Stimulated activated naive CD8-positive, alpha-beta T cell treated with anti-CD3 and anti-CD28 coated beads, Interleukin-15, Interleukin-2, amounts not matched to agents 100 ng/mL and 50 ng/mL, for 24 hours (primary cell): ENCODE results near the gene CACNA1E.

ENCODE experiments used
- H3K27ac Mint-ChIP-seq: one replicate; pipeline ENCODE4 v1.8.0; 2021; ENCODE audit warnings: mild to moderate bottlenecking, mixed read lengths
- H3K27me3 Mint-ChIP-seq: one replicate; pipeline ENCODE4 v1.8.0; 2021; ENCODE audit warnings: mixed read lengths
- H3K36me3 Mint-ChIP-seq: one replicate; pipeline ENCODE4 v1.8.0; 2021; ENCODE audit warnings: low read depth, mixed read lengths
- H3K4me1 Mint-ChIP-seq: one replicate; pipeline ENCODE4 v1.8.0; 2021; ENCODE audit warnings: low read depth, mixed read lengths
- H3K4me3 Mint-ChIP-seq: one replicate; pipeline ENCODE4 v1.8.0; 2021; ENCODE audit warnings: mild to moderate bottlenecking, mixed read lengths
- H3K9me3 Mint-ChIP-seq: one replicate; pipeline ENCODE4 v1.8.0; 2021; ENCODE audit warnings: mixed read lengths

CACNA1E gene

GRCh38 chr1:181496759-181497158 is 13.4 kb downstream of the CACNA1E start:
- H3K36me3 Mint-ChIP-seq = no peaks in the 10 kb centered on the region
- H3K27ac Mint-ChIP-seq = no peak overlapping the region
- H3K9me3 Mint-ChIP-seq = no peaks in the 10 kb centered on the region
- no peak overlapping the region for H3K4me3 Mint-ChIP-seq
- H3K27me3 Mint-ChIP-seq = peaks cover 57% of the 10 kb centered on the region
- no peaks in the 10 kb centered on the region for H3K4me1 Mint-ChIP-seq

DNA sequence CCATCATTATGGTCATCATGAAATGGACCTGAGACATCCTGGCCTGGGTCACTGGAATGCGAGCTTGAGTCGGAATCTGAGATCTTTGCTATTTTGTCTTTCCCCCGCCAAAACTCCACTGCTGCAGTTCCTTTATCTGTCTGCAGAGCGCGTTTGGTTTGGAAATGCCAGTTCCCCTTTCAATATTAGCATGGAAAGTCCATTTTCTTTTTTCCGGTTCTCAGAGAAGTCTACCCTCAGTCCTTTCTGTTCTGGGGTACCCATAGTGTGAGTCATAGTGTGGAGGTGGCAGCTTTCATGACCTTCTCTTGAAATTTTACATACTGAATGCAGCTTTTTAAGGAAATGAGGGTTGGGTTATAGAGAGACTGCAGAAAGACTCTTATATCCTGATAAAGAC is 14.6 kb downstream of the CACNA1E start:
- H3K9me3 Mint-ChIP-seq = no peaks in the 10 kb centered on the region
- H3K4me1 Mint-ChIP-seq = no peaks in the 10 kb centered on the region
- no peak overlapping the region for H3K4me3 Mint-ChIP-seq
- no peak overlapping the region for H3K27ac Mint-ChIP-seq
- H3K36me3 Mint-ChIP-seq = no peaks in the 10 kb centered on the region
- H3K27me3 Mint-ChIP-seq = peaks cover 51% of the 10 kb centered on the region

DNA sequence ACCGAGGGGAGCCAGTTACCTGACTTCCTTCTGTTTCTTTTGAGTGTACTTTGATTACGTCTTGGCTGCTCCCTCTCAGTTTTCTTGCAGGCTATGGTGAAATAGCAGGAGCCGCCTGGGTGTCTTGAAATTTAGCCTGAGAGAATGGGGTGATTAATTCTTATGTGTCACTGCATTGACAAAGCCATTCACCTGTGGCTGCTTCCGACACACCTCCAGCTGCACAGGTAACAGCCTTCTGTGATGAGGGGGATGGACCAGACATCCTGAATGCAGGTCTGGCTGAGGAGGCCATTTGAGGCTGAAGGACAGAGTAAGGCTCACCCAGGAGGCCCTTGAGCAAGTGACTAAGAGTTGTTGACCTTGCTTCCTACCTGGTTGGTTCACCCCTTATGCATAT is 16.5 kb downstream of the CACNA1E start:
- H3K27ac Mint-ChIP-seq = no peak overlapping the region
- peaks cover 37% of the 10 kb centered on the region for H3K27me3 Mint-ChIP-seq
- H3K4me3 Mint-ChIP-seq = no peak overlapping the region
- H3K36me3 Mint-ChIP-seq = no peaks in the 10 kb centered on the region
- H3K4me1 Mint-ChIP-seq = peaks cover 4% of the 10 kb centered on the region
- H3K9me3 Mint-ChIP-seq = no peaks in the 10 kb centered on the region

DNA sequence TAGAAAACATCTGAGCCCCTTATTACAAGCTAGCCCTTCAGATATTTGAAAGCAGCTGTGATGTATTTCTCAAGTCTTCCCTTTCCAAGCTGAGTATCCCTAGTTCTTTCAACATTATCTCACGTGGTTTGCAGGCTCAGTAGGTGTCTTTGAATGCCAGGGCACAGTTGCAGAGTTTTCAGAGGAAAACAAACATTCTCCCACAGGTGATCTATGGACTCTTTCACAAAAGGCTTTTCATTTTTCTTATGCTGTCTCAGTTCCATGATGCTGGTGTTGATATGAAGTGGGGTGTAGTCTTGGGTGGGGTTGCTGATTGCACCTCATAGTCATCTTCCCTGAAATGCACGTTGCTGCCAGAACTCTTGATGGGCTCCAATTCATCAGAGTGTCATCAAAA is 17.3 kb downstream of the CACNA1E start:
- Mint-ChIP-seq H3K9me3 (no peaks in the 10 kb centered on the region), H3K27me3 (peaks cover 33% of the 10 kb centered on the region), H3K36me3 (no peaks in the 10 kb centered on the region), H3K4me1 (peaks cover 7% of the 10 kb centered on the region), H3K4me3 (no peak overlapping the region), H3K27ac (no peak overlapping the region)

- no peak overlapping the region for H3K27ac Mint-ChIP-seq
- H3K4me3 Mint-ChIP-seq = no peak overlapping the region
- no peaks in the 10 kb centered on the region for H3K9me3 Mint-ChIP-seq
- peaks cover 7% of the 10 kb centered on the region for H3K4me1 Mint-ChIP-seq
- H3K36me3 Mint-ChIP-seq = no peaks in the 10 kb centered on the region
- H3K27me3 Mint-ChIP-seq = peaks cover 27% of the 10 kb centered on the region
Measured at GRCh38 chr1:181501612-181502011, 18.3 kb downstream of the CACNA1E start.

DNA sequence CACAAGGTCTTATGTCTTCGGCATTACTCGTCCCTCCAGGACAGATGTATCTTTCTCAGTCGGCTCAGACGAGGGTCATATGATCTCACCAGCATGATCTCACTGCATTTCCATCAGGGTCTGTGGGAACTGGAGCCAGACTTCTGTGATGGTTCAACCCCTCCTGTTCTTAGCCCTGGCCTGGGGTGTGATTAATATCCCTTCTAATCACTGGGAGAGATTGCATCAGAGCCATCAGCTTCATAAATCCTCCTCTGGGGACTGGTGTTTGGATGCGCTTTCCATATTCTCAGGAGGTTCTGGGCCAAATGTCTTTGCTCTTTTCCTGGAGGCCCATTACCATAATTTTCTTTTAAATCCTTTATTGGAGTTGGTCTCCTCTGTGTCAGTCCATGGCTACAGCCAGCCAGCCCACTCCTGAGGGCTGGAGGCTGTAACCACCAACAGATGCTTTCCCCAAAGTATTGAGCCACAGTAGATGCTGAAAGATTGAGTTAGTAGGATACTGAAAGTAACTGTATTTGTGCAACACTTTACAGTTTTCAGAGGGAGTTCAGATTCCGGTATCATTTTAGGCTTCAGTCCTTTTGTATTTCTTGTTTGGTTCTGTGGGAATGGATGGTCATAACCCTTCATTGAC is 20.0 kb downstream of the CACNA1E start:
- Mint-ChIP-seq H3K27ac (no peak overlapping the region), H3K27me3 (peaks cover 23% of the 10 kb centered on the region), H3K9me3 (no peaks in the 10 kb centered on the region), H3K4me3 (no peak overlapping the region), H3K4me1 (peaks cover 7% of the 10 kb centered on the region), H3K36me3 (no peaks in the 10 kb centered on the region)

- no peak overlapping the region for H3K4me3 Mint-ChIP-seq
- H3K27me3 Mint-ChIP-seq = peaks cover 16% of the 10 kb centered on the region
- no peaks in the 10 kb centered on the region for H3K9me3 Mint-ChIP-seq
- peaks cover 7% of the 10 kb centered on the region for H3K4me1 Mint-ChIP-seq
- H3K27ac Mint-ChIP-seq = peak overlapping the region; percentile 71
- H3K36me3 Mint-ChIP-seq = no peaks in the 10 kb centered on the region
Measured at GRCh38 chr1:181504399-181504842, 21.1 kb downstream of the CACNA1E start.

- Mint-ChIP-seq H3K9me3 (no peaks in the 10 kb centered on the region), H3K27me3 (peaks cover 5% of the 10 kb centered on the region), H3K36me3 (no peaks in the 10 kb centered on the region), H3K27ac (no peak overlapping the region), H3K4me3 (no peak overlapping the region), H3K4me1 (peaks cover 7% of the 10 kb centered on the region)
Measured at GRCh38 chr1:181506563-181507353, 23.4 kb downstream of the CACNA1E start.

- Mint-ChIP-seq H3K36me3 (no peaks in the 10 kb centered on the region), H3K27me3 (peaks cover 5% of the 10 kb centered on the region), H3K9me3 (no peaks in the 10 kb centered on the region), H3K27ac (no peak overlapping the region), H3K4me1 (peaks cover 7% of the 10 kb centered on the region), H3K4me3 (no peak overlapping the region)
Measured at GRCh38 chr1:181508486-181509165, 25.3 kb downstream of the CACNA1E start.

GRCh38 chr1:181513786-181514297 is 30.5 kb downstream of the CACNA1E start:
- peaks cover 5% of the 10 kb centered on the region for H3K27me3 Mint-ChIP-seq
- no peaks in the 10 kb centered on the region for H3K36me3 Mint-ChIP-seq
- no peaks in the 10 kb centered on the region for H3K9me3 Mint-ChIP-seq
- H3K27ac Mint-ChIP-seq = no peak overlapping the region
- H3K4me3 Mint-ChIP-seq = no peak overlapping the region
- H3K4me1 Mint-ChIP-seq = no peaks in the 10 kb centered on the region

DNA sequence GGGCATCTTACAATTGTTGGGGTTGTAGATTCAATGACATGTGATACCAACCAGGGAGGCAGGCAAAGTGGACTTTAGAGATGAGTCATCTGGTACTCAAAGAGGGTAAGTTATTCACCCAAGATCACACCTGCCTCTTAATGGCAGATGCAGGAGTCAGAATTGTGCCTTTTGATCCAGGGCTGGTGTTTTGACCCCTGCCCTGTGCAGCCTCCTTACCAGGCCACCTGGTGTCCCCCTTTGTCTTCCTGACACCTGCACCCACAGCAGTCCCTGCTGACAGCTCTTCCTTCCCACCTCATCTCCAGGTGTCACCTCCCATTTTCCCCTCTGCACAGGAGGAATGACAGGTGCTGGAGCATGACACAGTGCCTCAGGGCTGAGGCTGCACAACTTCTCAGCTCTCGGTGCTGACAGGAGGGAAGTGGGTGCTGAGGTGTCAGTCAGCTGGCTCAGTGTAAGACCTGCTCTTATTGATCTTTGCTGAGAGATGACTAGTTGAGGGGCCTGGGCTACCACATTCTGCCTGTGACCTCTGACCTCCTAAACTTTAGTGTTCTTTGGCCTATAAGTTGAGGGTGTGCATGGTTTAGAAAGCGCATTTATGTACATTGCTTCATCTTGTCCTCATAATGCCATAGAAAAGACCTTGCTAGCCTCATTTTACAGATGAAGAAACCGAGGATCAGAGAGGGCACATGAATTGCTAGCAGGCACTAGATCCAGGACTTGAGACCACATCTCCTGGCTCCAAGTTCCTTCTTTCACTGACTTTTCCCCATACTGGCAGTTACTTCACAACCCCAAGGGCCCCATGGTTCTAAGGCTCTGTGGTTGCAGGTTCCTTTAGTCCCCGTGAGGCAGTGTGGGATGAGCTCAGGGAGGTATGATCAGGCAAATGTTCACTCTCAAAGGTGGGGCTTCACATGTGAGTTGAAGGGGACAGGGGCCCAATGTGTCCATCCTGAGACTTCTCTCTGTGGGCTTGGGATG is 31.3 kb downstream of the CACNA1E start:
- H3K36me3 Mint-ChIP-seq = no peaks in the 10 kb centered on the region
- H3K9me3 Mint-ChIP-seq = no peaks in the 10 kb centered on the region

DNA sequence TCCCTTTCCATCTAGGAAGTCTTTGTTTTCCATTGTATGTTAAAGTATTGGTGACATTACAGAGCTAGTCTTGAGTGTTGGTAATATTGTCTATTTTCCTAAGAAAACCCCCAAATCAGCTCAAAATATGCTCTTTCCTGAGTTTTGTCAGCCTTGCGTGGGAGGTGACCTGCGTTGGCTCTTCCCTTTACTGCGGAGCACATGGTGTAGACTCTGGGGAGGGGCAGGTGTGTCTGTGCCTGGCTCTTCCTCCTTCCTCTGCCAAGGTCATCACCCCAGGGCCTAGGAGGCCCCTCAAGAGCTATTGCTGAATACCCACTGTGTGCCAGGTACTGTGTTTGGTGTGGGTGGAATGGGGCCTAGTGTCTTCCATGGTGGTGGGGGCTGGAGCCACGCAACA is 33.4 kb downstream of the CACNA1E start:
- no peaks in the 10 kb centered on the region for H3K36me3 Mint-ChIP-seq
- H3K27me3 Mint-ChIP-seq = no peaks in the 10 kb centered on the region
- H3K9me3 Mint-ChIP-seq = no peaks in the 10 kb centered on the region
- no peaks in the 10 kb centered on the region for H3K4me1 Mint-ChIP-seq
- H3K4me3 Mint-ChIP-seq = no peak overlapping the region
- H3K27ac Mint-ChIP-seq = no peak overlapping the region

More for the DNA sequence above, 31.3 kb downstream of the CACNA1E start:
- Mint-ChIP-seq H3K27me3 (peaks cover 5% of the 10 kb centered on the region), H3K4me3 (no peak overlapping the region), H3K4me1 (no peaks in the 10 kb centered on the region), H3K27ac (no peak overlapping the region)

DNA sequence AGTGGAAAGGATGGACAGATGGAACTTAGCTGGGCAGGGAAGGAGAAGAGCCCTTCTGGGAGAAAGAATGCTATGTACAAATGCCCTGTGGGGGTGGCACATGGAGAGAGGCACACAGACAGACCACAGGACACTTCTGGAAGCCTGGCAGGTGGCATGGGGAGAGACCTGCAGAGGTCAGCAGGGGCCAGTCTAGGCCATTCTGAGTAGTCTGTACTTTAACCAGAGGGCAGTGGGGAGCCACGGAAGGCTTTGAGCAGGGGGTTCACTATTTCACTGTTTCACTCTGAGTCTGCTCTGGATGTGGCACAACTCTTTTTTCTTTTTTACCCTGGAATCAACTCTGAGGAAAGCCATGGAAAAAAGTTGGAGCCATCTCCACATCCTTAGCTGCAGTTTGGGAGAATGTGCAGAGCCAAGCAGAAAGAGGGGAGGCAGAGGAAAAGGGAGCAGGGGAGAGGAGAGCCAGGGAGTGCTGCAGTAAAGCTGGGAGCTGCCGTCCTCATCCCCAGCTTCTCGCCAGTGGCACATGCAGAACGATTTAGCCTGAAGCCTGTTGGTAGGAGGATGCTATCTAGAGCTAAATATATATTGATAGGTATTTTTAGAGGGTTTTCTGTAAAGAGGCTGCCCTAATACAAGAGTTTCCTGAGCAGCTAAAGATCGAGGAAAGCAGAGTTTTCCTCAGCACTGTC is 34.0 kb downstream of the CACNA1E start:
- Mint-ChIP-seq H3K4me1 (no peaks in the 10 kb centered on the region), H3K4me3 (no peak overlapping the region), H3K36me3 (no peaks in the 10 kb centered on the region), H3K27me3 (no peaks in the 10 kb centered on the region), H3K9me3 (no peaks in the 10 kb centered on the region), H3K27ac (no peak overlapping the region)

DNA sequence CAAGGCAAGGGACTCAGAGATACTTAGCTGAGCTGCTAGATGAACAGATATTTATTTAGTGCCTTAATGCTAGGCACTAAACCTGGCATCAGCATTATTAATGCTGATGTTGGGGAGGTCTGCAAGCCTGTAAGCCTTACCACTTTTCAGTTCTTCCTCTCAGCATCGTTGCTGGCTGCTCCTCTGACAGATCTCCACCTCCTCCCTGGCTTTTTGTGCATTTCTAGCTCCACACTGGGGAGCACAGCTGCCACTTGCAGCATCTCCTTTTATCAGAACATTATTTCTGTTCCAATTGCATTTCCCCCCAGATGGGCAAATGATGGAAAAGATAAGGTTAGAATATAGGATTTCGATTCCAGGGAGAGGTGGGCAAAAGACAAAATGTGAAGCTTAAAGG is 34.8 kb downstream of the CACNA1E start:
- Mint-ChIP-seq H3K4me1 (no peaks in the 10 kb centered on the region), H3K9me3 (no peaks in the 10 kb centered on the region), H3K27ac (no peak overlapping the region), H3K36me3 (no peaks in the 10 kb centered on the region), H3K27me3 (no peaks in the 10 kb centered on the region), H3K4me3 (no peak overlapping the region)
